NCI-H146 treated with DMSO at 0.1 percent for 48 hours (cell line): Measurements from ENCODE around the gene COL12A1.

Source experiments
- DNase-seq: peaks from one replicate; lab custom pipeline; 2025; ENCODE audit not compliant: unreplicated experiment; lab: John Stamatoyannopoulos, UW

The COL12A1 gene

GRCh38 chr6:75052491-75052890 is 153.4 kb downstream of the COL12A1 start:
- no peak for DNase-seq

GRCh38 chr6:75049308-75049707 is 156.5 kb downstream of the COL12A1 start:
- no peak for DNase-seq

DNA sequence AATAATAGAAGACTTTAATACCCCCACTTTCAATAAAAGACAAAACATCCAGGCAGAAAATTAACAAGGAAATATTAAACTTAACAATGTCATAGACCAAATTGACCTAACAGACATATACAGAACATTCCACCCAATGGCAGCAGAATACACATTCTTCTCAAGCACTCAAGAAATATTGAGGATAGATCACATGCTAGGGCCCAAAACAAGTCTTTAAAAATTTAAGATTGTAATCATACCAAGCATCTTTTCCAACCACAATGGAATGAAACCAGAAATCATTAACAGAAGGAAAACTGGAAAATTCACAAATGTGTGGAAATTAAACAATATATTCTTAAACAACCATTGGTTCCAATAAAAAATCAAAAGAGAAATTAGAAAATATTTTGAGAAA is 161.0 kb downstream of the COL12A1 start:
- no peak for DNase-seq

- DNase-seq = no peak
Observed at GRCh38 chr6:75041381-75041780, 164.5 kb downstream of the COL12A1 start.
